Keratinocyte (primary cell): ENCODE measurements around the gene PLS1. TPM values are rescaled to one million over a fixed set of nuclear protein-coding genes. Genes with fewer than 3 reads are reported as not detected.
"Not testable (repeated sequence)": the region's sequence is repeated elsewhere in the genome, so short reads cannot be mapped to it uniquely, and the experiment has no call there.

Source experiments
- DNase-seq: peaks from one replicate; pipeline ENCODE4 v3.0.0-alpha.2; 2011; ENCODE audit warnings: low read depth, missing footprints, low spot score
- FAIRE-seq: peaks from 2 replicates; lab custom pipeline; 2011; peaks lifted over from hg19 to GRCh38; lab: Jason Lieb, UNC
- H2AFZ ChIP-seq: 2 replicates; pipeline ENCODE4 v1.6.0; 2012; ENCODE audit warnings: low read length, control low read depth, inconsistent platforms; ENCODE audit not compliant: control insufficient read depth
- H3K27ac ChIP-seq: 2 replicates; pipeline ENCODE4 v1.5.1; 2011; ENCODE audit warnings: low read length; ENCODE audit not compliant: control insufficient read depth, insufficient read depth
- H3K27me3 ChIP-seq: 3 replicates; pipeline ENCODE4 v1.6.0; 2011; ENCODE audit warnings: low read length; ENCODE audit not compliant: control insufficient read depth, insufficient read depth; ENCODE audit errors: extremely low read depth
- H3K36me3 ChIP-seq, 2 experiments: 2 replicates in 1 of 2; 3 replicates in 1 of 2; pipeline ENCODE4 v1.5.1; 2011; ENCODE audit warnings: low read length in 2 of 2, mild to moderate bottlenecking in 1 of 2; ENCODE audit not compliant: control insufficient read depth in 2 of 2, insufficient read depth in 2 of 2; ENCODE audit errors: extremely low read depth in 1 of 2
- H3K4me1 ChIP-seq: 3 replicates; pipeline ENCODE4 v1.5.1; 2011; ENCODE audit warnings: low read length; ENCODE audit not compliant: control insufficient read depth, insufficient read depth; ENCODE audit errors: extremely low read depth
- H3K4me2 ChIP-seq: 3 replicates; pipeline ENCODE4 v1.6.0; 2011; ENCODE audit warnings: low read depth, low read length; ENCODE audit not compliant: control insufficient read depth, insufficient read depth; ENCODE audit errors: extremely low read depth
- H3K4me3 ChIP-seq, 3 experiments: fragments of 200-600 bp in 1 of 3; sonication (generic) in 1 of 3; 2 replicates in 2 of 3; 3 replicates in 1 of 3; pipeline ENCODE4 v1.5.1; 2011 to 2016; ENCODE audit warnings: low read length in 3 of 3, mild to moderate bottlenecking in 3 of 3, control low read depth in 2 of 3, inconsistent platforms in 1 of 3, low read depth in 1 of 3, mixed read lengths in 1 of 3, mixed run types in 1 of 3, moderate library complexity in 1 of 3; ENCODE audit not compliant: control insufficient read depth in 2 of 3, insufficient read depth in 2 of 3; ENCODE audit errors: extremely low read depth in 1 of 3
- H3K79me2 ChIP-seq: 2 replicates; pipeline ENCODE4 v1.6.0; 2012; ENCODE audit warnings: low read length; ENCODE audit not compliant: control insufficient read depth, insufficient read depth
- H3K9ac ChIP-seq: 3 replicates; pipeline ENCODE4 v1.6.0; 2011; ENCODE audit warnings: low read length; ENCODE audit not compliant: control insufficient read depth, insufficient read depth; ENCODE audit errors: extremely low read depth
- H3K9me1 ChIP-seq: 3 replicates; pipeline ENCODE4 v1.6.0; 2011; ENCODE audit warnings: low read length; ENCODE audit not compliant: control insufficient read depth, insufficient read depth; ENCODE audit errors: extremely low read depth
- H3K9me3 ChIP-seq: 2 replicates; pipeline ENCODE4 v1.5.1; 2012; ENCODE audit warnings: low read depth, low read length; ENCODE audit not compliant: control insufficient read depth
- H4K20me1 ChIP-seq: 3 replicates; pipeline ENCODE4 v1.6.0; 2011; ENCODE audit warnings: low read length; ENCODE audit not compliant: control insufficient read depth, insufficient read depth; ENCODE audit errors: extremely low read depth
- CTCF ChIP-seq, 3 experiments: IDR thresholded peaks in 1 of 3; conservative IDR thresholded peaks in 1 of 3; optimal IDR thresholded peaks in 1 of 3; 2 replicates in 2 of 3; 3 replicates in 1 of 3; pipeline versions ENCODE3 to v1.5.1; 2011; ENCODE audit warnings: low read length in 3 of 3, mild to moderate bottlenecking in 3 of 3, moderate library complexity in 2 of 3, control low read depth in 1 of 3, inconsistent platforms in 1 of 3; ENCODE audit not compliant: insufficient read depth in 2 of 3; ENCODE audit errors: extremely low read depth in 1 of 3
- EZH2 ChIP-seq: IDR thresholded peaks from one replicate; pipeline ENCODE4 v1.6.1; 2012; ENCODE audit warnings: inconsistent platforms, mild to moderate bottlenecking, low read length, moderate library complexity
- dilution Hi-C: fragments of 300-500 bp; cut with MboI; formaldehyde crosslinking; loops from one replicate; pipeline ENCODE4 v1.7.0; 2020; ENCODE audit warnings: low sequenced_read_pairs; ENCODE audit not compliant: extremely low pct_ligation_motif_present
- polyA plus RNA-seq, 5 experiments: library from polyadenylated mRNA; depleted of rRNA in 3 of 5; stranded (reverse) in 3 of 5; stranded (forward) in 1 of 5; unstranded in 1 of 5; fragments of >200 nt; gene quantifications; 1 replicate in 1 of 5; 2 replicates in 3 of 5; 3 replicates in 1 of 5; pipeline versions ENCODE4 v1.2.1 to v1.2.3, GENCODE V29; 2011 to 2012; ENCODE audit warnings: missing spikeins in 2 of 5, low read depth in 1 of 5, low replicate concordance in 1 of 5

PLS1 gene
- polyA plus RNA-seq, 1 donor (not counting 4 experiments of a cell fraction or from before 2014, with no cell fraction given), result 13.9 TPM

GRCh38 chr3:142738396-142738795 is 142.2 kb downstream of the PLS1 start:
- TF ChIP-seq CTCF (optimal IDR thresholded peaks at IDR 0.05 in 1 of 3, IDR thresholded peaks at IDR 0.05 in 1 of 3, conservative IDR thresholded peaks at IDR 0.05 in 1 of 3; ENCODE audit: extremely low read depth in 1 of 3, insufficient read depth in 2 of 3, low read length in 3 of 3), result no peak
- no peak for TF ChIP-seq EZH2

DNA sequence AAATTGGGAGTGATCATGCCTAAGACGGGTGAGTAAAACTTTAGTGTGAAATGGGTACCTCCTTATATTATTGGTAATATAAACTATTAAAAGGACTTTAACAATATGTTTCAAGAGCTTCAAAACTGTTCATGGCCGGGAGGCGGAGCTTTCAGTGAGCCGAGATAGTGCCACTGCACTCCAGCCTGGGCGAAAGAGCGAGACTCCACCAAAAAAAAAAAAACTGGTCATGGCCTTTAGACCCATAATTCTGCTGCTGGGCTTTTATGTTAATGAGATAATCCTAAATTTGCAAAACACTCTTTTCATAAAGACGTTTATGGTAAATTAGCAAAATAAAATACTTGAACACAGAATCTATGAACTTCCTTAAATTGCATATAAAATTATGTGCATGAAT is 150.5 kb downstream of the PLS1 start:
- Histone ChIP-seq H3K27ac (no peak overlapping the region), H3K9ac (no peak overlapping the region), H3K27me3 (no peaks in the 10 kb centered on the region), H4K20me1 (no peaks in the 10 kb centered on the region), H3K9me1 (no peaks in the 10 kb centered on the region), H3K36me3 (no peaks in the 10 kb centered on the region), H3K4me1 (no peaks in the 10 kb centered on the region), H2AFZ (no peak overlapping the region), H3K4me2 (no peak overlapping the region), H3K79me2 (no peaks in the 10 kb centered on the region), H3K9me3 (no peaks in the 10 kb centered on the region), H3K4me3 (no peak overlapping the region)
- DNase-seq (no peak), FAIRE-seq (no peak)
- dilution Hi-C loops, result no loop called here
- no peak for TF ChIP-seq CTCF (optimal IDR thresholded peaks at IDR 0.05 in 1 of 3, IDR thresholded peaks at IDR 0.05 in 1 of 3, conservative IDR thresholded peaks at IDR 0.05 in 1 of 3; ENCODE audit: extremely low read depth in 1 of 3, insufficient read depth in 2 of 3, low read length in 3 of 3)
- TF ChIP-seq EZH2, result no peak

More at GRCh38 chr3:142738396-142738795, 142.2 kb downstream of the PLS1 start:
- dilution Hi-C loops, result no loop called here
- FAIRE-seq, result no peak
- DNase-seq, result no peak
- no peaks in the 10 kb centered on the region for H3K9me3 ChIP-seq
- H3K4me1 ChIP-seq, result no peaks in the 10 kb centered on the region
- H3K36me3 ChIP-seq, result no peaks in the 10 kb centered on the region
- no peak overlapping the region for H3K4me2 ChIP-seq
- no peak overlapping the region for H3K27ac ChIP-seq
- H4K20me1 ChIP-seq, result no peaks in the 10 kb centered on the region
- no peak overlapping the region for H3K9ac ChIP-seq
- H3K79me2 ChIP-seq, result no peaks in the 10 kb centered on the region
- no peak overlapping the region for H2AFZ ChIP-seq
- H3K27me3 ChIP-seq, result no peaks in the 10 kb centered on the region
- no peak overlapping the region for H3K4me3 ChIP-seq
- H3K9me1 ChIP-seq, result no peaks in the 10 kb centered on the region

- dilution Hi-C loops, H3K79me2 ChIP-seq, FAIRE-seq: not testable (repeated sequence)
Measured at GRCh38 chr3:142750531-142750930, 154.3 kb downstream of the PLS1 start.

DNA sequence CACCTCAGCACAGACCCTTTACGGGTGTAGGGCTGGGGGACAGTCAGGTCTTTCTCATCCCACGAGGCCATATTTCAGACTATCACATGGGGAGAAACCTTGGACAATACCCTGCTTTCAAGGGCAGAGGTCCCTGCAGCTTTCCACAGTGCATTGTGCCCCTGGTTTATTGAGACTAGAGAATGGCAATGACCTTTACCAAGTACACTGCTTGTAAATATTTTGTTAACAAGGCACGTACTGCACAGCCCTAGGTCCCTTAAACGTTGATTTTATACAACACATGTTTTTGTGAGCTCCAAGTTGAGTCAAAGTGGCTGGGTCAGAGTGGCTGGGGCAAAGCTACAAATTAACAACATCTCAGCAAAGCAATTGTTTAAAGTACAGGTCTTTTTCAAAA is 156.4 kb downstream of the PLS1 start:
- H3K4me1 ChIP-seq, DNase-seq, FAIRE-seq, H3K27ac ChIP-seq, H3K36me3 ChIP-seq, H3K79me2 ChIP-seq, H3K4me3 ChIP-seq, H4K20me1 ChIP-seq, H3K27me3 ChIP-seq, H3K9me1 ChIP-seq, H3K9ac ChIP-seq, H2AFZ ChIP-seq, H3K9me3 ChIP-seq, H3K4me2 ChIP-seq, dilution Hi-C loops: not testable (repeated sequence)

More at GRCh38 chr3:142750531-142750930, 154.3 kb downstream of the PLS1 start:
- not testable (repeated sequence) for H4K20me1 ChIP-seq, H3K27me3 ChIP-seq, H2AFZ ChIP-seq, H3K4me1 ChIP-seq, H3K27ac ChIP-seq, H3K9ac ChIP-seq, DNase-seq, H3K4me2 ChIP-seq, H3K4me3 ChIP-seq, H3K9me3 ChIP-seq, H3K9me1 ChIP-seq, H3K36me3 ChIP-seq
